NCI-H524 treated with DMSO at 0.1 percent for 48 hours (cell line): ENCODE results near the gene PPP1R3D.
"Not testable (repeated sequence)": the region's sequence is repeated elsewhere in the genome, so short reads cannot be mapped to it uniquely, and the experiment has no call there.

Experiments used
- DNase-seq: peaks from one replicate; lab custom pipeline; 2025; lab: John Stamatoyannopoulos, UW

PPP1R3D gene

GRCh38 chr20:59925359-59925758, 14.7 kb downstream of the PPP1R3D start:
- DNase-seq = no peak

DNA sequence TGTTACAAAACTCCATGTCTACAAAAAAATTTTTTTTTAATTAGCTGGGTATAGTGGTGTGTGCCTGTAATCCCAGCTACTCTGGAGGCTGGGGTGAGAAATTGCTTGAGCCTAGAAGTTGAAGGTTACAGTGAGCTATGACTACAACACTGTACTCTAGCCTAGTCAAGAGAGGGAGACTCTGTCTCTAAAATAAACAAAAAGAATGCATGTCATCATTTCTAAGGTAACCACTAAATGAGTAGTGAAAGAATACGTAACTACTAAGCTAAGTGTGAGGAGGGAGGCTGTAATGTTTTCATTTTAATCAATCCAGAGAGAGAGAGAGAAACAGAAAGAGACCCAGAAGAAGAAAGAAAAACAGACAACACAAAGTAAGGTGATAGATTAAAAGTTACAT, 16.6 kb downstream of the PPP1R3D start:
- no peak for DNase-seq

- DNase-seq = no peak
Observed at GRCh38 chr20:59920944-59921343, 19.2 kb downstream of the PPP1R3D start.

GRCh38 chr20:59912609-59913008, 27.5 kb downstream of the PPP1R3D start:
- DNase-seq = no peak

GRCh38 chr20:59911041-59911440, 29.1 kb downstream of the PPP1R3D start:
- no peak for DNase-seq

- DNase-seq = no peak
Observed at GRCh38 chr20:59908855-59909254, 31.2 kb downstream of the PPP1R3D start.

GRCh38 chr20:59903621-59904020, 36.5 kb downstream of the PPP1R3D start:
- no peak for DNase-seq

DNA sequence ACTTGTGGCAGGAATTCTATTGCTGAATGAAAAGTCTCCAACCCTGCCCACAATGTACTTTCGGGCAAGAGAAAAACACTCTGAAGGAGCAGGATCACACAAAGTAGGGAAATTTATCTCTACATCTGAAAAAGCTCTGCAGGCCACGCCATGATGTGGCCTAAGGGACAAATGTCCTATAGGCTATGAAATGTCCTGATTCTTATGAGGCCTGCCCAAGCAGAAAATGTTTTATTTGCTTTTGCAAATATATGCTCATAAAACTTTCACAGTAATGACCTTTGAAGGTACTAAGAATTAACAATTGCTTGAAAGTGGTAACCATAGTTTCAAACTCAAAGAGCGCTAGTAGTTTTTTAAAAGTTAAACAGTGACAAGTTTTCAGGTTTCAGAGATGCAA, 37.6 kb downstream of the PPP1R3D start:
- DNase-seq = no peak

- no peak for DNase-seq
Observed at GRCh38 chr20:59895908-59896307, 44.2 kb downstream of the PPP1R3D start.

GRCh38 chr20:59891581-59891980, 48.5 kb downstream of the PPP1R3D start:
- no peak for DNase-seq

DNA sequence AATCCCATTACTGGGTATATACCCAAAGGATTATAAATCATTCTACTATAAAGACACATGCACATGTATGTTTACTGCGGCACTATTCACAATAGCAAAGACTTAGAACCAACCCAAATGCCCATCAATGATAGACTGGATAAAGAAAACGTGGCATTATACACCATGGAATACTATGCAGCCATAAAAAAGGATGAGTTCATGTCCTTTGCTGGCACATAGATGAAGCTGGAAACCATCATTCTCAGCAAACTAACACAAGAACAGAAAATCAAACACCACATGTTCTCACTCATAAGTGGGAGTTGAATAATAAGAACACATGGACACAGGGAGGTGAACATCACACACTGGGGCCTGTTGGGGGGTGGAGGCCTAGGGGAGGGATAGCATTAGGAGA, 50.1 kb downstream of the PPP1R3D start:
- DNase-seq = not testable (repeated sequence)

GRCh38 chr20:59888050-59888449, 52.1 kb downstream of the PPP1R3D start:
- DNase-seq = no peak
